ENCODE results near the gene RPL9.

DNA sequence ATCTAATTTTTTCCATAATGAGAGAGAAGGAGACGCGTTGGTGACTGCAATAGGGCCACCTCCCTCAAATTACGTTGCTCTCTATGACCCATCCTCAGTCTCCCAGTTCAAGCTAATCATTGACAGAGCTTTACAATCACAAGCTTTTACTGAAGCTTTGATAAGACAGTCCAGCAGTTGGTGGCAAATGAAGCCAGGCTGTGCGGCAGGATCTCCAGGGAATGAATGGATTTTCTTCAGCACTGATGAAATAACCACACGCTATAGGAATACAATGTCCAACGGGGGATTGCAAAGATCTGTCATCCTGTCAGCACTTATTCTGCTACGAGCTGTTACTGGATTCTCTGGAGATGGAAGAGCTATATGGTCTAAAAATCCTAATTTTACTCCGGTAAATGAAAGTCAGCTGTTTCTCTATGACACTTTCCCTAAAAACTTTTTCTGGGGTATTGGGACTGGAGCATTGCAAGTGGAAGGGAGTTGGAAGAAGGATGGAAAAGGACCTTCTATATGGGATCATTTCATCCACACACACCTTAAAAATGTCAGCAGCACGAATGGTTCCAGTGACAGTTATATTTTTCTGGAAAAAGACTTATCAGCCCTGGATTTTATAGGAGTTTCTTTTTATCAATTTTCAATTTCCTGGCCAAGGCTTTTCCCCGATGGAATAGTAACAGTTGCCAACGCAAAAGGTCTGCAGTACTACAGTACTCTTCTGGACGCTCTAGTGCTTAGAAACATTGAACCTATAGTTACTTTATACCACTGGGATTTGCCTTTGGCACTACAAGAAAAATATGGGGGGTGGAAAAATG is 51.7 kb downstream of the RPL9 start, which contains the start of gene KLB:
- TF ChIP-seq, protein P1, sequence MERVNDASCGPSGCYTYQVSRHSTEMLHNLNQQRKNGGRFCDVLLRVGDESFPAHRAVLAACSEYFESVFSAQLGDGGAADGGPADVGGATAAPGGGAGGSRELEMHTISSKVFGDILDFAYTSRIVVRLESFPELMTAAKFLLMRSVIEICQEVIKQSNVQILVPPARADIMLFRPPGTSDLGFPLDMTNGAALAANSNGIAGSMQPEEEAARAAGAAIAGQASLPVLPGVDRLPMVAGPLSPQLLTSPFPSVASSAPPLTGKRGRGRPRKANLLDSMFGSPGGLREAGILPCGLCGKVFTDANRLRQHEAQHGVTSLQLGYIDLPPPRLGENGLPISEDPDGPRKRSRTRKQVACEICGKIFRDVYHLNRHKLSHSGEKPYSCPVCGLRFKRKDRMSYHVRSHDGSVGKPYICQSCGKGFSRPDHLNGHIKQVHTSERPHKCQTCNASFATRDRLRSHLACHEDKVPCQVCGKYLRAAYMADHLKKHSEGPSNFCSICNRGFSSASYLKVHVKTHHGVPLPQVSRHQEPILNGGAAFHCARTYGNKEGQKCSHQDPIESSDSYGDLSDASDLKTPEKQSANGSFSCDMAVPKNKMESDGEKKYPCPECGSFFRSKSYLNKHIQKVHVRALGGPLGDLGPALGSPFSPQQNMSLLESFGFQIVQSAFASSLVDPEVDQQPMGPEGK (CRISPR knock-in tag; IDR thresholded peaks at IDR 0.05; ENCODE audit: borderline replicate concordance): no peak
- TF ChIP-seq ZFP30 (CRISPR knock-in tag; IDR thresholded peaks at IDR 0.05): no peak
- TF ChIP-seq ZNF565 (CRISPR knock-in tag; conservative IDR thresholded peaks at IDR 0.05; ENCODE audit: low read depth): no peak
- no peak for TF ChIP-seq TCF4 (CRISPR knock-in tag; IDR thresholded peaks at IDR 0.05; ENCODE audit: borderline replicate concordance)

Measured in SK-N-SH treated with all-trans-retinoic acid at 6 μM for 48 hours (cell line).